Jurkat, Clone E6-1 (cell line): ENCODE data around the gene DONSON.
A peak's percentile ranks its signal among the peaks of the same experiment; 100 is the strongest.

Experiments used
- DNase-seq: peaks from one replicate; pipeline ENCODE4 v3.0.0-alpha.2; 2011; ENCODE audit warnings: low read depth, low spot score
- H3K4me3 ChIP-seq: 2 replicates; pipeline ENCODE4 v1.5.1; 2011; ENCODE audit warnings: mild to moderate bottlenecking, low read length, control low read depth, moderate library complexity

The DONSON gene

GRCh38 chr21:33543505-33544129 lies 44.9 kb downstream of the DONSON start:
- H3K4me3 ChIP-seq = peak overlapping the region; percentile 97
- DNase-seq = no peak

GRCh38 chr21:33542640-33543504 lies 45.6 kb downstream of the DONSON start, which contains the start of gene SON:
Gene SON (plus strand): TSS chr21:33543038. CDS start chr21:33543093, 55 bp downstream.
- peak; percentile 98 for DNase-seq
- H3K4me3 ChIP-seq = peak within 1 kb of the TSS; percentile 97

GRCh38 chr21:33541756-33542639 lies 46.5 kb downstream of the DONSON start, which contains the start of gene GART:
Gene GART (minus strand): TSS chr21:33542117. CDS start chr21:33539315, 2,802 bp downstream.
- peak; percentile 66 for DNase-seq
- peak within 1 kb of the TSS; percentile 97 for H3K4me3 ChIP-seq

- DNase-seq = no peak
- peak overlapping the region; percentile 97 for H3K4me3 ChIP-seq
Measured at GRCh38 chr21:33541105-33541711, 47.3 kb downstream of the DONSON start.

- H3K4me3 ChIP-seq = peak overlapping the region; percentile 97
- no peak for DNase-seq
Measured at GRCh38 chr21:33540711-33541104, 47.8 kb downstream of the DONSON start.

GRCh38 chr21:33539616-33540015 lies 48.9 kb downstream of the DONSON start:
- DNase-seq = no peak

GRCh38 chr21:33537212-33537611 lies 51.3 kb downstream of the DONSON start:
- no peak overlapping the region for H3K4me3 ChIP-seq
- no peak for DNase-seq

More at GRCh38 chr21:33539616-33540015, 48.9 kb downstream of the DONSON start:
- no peak overlapping the region for H3K4me3 ChIP-seq

- DNase-seq = no peak
- no peak overlapping the region for H3K4me3 ChIP-seq
Measured at GRCh38 chr21:33531007-33531406, 57.5 kb downstream of the DONSON start.
